Measurements from ENCODE around the gene OR2L8.

The OR2L8 gene

GRCh38 chr1:247992986-247993385, 44.3 kb downstream of the OR2L8 start:
- DNase-seq (ENCODE audit: low read depth), result no peak

GRCh38 chr1:247998811-247999210, 50.2 kb downstream of the OR2L8 start:
- no peak for DNase-seq (ENCODE audit: low read depth)
